Loucy (cell line): ENCODE data around the gene DCDC1.

Experiments
- CTCF ChIP-seq: fragments of 200-600 bp; sonication (generic); conservative IDR thresholded peaks from 2 replicates; pipeline ENCODE4 v1.5.1; 2014; ENCODE audit warnings: mild to moderate bottlenecking, antibody characterized with exemption, low read length
- EZH2phosphoT487 ChIP-seq: fragments of 200-600 bp; IDR thresholded peaks from 2 replicates; pipeline ENCODE4 v1.6.1; 2018; ENCODE audit warnings: antibody characterized with exemption, mild to moderate bottlenecking, moderate library complexity, borderline replicate concordance

- TF ChIP-seq CTCF (no peak), EZH2phosphoT487 (no peak)
Measured at GRCh38 chr11:31096191-31096805, 273.2 kb downstream of the DCDC1 start.
